ENCODE results near the gene SMPDL3A. TPM values are rescaled to one million over a fixed set of nuclear protein-coding genes. Genes with fewer than 3 reads are reported as not detected.
"Not testable (repeated sequence)": the region's sequence is repeated elsewhere in the genome, so short reads cannot be mapped to it uniquely, and the experiment has no call there.

SMPDL3A gene
- total RNA-seq, 1 donor from 2014 or later, result 6.8 TPM

DNA sequence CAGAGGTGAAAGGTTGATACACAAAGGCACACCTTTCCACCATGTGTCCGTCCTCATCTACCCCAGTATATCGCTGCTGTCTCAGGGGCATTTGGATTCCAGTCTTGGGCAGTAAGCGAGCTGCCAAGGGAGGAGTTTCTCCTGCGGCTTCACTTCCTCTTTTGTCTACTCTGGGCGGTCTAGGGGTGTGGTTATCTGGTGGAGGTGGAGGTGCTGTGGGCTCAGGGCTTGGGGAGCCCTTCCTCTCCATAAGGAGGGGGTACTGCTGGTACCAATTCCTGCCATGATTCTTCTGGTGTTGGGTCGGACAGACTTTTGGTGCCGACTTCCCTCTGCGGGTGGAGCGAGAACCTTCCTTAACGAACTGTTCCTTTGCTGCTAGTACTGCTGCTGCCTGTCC, 41.5 kb upstream of the SMPDL3A start:
- TF ChIP-seq CTCF (IDR thresholded peaks at IDR 0.05; ENCODE audit: insufficient read depth, low read length, poor library complexity, severe bottlenecking), result no peak
- DNase-seq (ENCODE audit: low read depth), result no peak
- Histone ChIP-seq H3K36me3 (ENCODE audit: control insufficient read depth, insufficient read depth, low read length) (no peaks in the 10 kb centered on the region), H3K27me3 (ENCODE audit: control insufficient read depth, insufficient read depth, low read length) (no peaks in the 10 kb centered on the region), H3K4me3 (ENCODE audit: low read depth, low read length) (no peak overlapping the region)

DNA sequence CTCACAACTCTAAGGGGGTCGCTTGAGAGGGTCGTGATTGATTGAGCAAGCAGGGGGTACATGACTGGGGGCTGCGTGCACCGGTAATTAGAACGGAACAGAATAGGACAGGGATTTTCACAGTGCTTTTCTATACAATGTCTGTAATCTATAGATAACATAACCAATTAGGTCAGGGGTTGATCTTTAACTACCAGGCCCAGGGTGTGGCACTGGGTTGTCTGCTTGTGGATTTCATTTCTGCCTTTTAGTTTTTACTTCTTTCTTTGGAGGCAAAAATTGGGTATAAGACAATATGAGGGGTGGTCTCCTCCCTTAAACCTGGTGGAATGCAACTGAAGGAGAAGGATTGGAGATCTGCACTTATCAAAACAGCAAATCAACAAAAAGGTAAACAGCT, 40.1 kb upstream of the SMPDL3A start:
- not testable (repeated sequence) for H3K36me3 ChIP-seq (ENCODE audit: control insufficient read depth, insufficient read depth, low read length); H3K27me3 ChIP-seq (ENCODE audit: control insufficient read depth, insufficient read depth, low read length); H3K4me3 ChIP-seq (ENCODE audit: low read depth, low read length); DNase-seq (ENCODE audit: low read depth)

GRCh38 chr6:122749451-122750050, 39.5 kb upstream of the SMPDL3A start:
- Histone ChIP-seq H3K27me3 (ENCODE audit: control insufficient read depth, insufficient read depth, low read length) (no peaks in the 10 kb centered on the region), H3K36me3 (ENCODE audit: control insufficient read depth, insufficient read depth, low read length) (no peaks in the 10 kb centered on the region), H3K4me3 (ENCODE audit: low read depth, low read length) (no peak overlapping the region)
- no peak for DNase-seq (ENCODE audit: low read depth)
- TF ChIP-seq CTCF (IDR thresholded peaks at IDR 0.05; ENCODE audit: insufficient read depth, low read length, poor library complexity, severe bottlenecking), result no peak

- no peak for TF ChIP-seq CTCF (IDR thresholded peaks at IDR 0.05; ENCODE audit: insufficient read depth, low read length, poor library complexity, severe bottlenecking)
- Histone ChIP-seq H3K4me3 (ENCODE audit: low read depth, low read length) (no peak overlapping the region), H3K27me3 (ENCODE audit: control insufficient read depth, insufficient read depth, low read length) (no peaks in the 10 kb centered on the region), H3K36me3 (ENCODE audit: control insufficient read depth, insufficient read depth, low read length) (no peaks in the 10 kb centered on the region)
- DNase-seq (ENCODE audit: low read depth), result no peak
Measured at GRCh38 chr6:122751326-122751725, 37.7 kb upstream of the SMPDL3A start.

GRCh38 chr6:122752459-122752858, 36.6 kb upstream of the SMPDL3A start:
- no peak for DNase-seq (ENCODE audit: low read depth)
- H3K27me3 ChIP-seq (ENCODE audit: control insufficient read depth, insufficient read depth, low read length), result no peaks in the 10 kb centered on the region
- no peak overlapping the region for H3K4me3 ChIP-seq (ENCODE audit: low read depth, low read length)
- no peaks in the 10 kb centered on the region for H3K36me3 ChIP-seq (ENCODE audit: control insufficient read depth, insufficient read depth, low read length)
- no peak for TF ChIP-seq CTCF (IDR thresholded peaks at IDR 0.05; ENCODE audit: insufficient read depth, low read length, poor library complexity, severe bottlenecking)

DNA sequence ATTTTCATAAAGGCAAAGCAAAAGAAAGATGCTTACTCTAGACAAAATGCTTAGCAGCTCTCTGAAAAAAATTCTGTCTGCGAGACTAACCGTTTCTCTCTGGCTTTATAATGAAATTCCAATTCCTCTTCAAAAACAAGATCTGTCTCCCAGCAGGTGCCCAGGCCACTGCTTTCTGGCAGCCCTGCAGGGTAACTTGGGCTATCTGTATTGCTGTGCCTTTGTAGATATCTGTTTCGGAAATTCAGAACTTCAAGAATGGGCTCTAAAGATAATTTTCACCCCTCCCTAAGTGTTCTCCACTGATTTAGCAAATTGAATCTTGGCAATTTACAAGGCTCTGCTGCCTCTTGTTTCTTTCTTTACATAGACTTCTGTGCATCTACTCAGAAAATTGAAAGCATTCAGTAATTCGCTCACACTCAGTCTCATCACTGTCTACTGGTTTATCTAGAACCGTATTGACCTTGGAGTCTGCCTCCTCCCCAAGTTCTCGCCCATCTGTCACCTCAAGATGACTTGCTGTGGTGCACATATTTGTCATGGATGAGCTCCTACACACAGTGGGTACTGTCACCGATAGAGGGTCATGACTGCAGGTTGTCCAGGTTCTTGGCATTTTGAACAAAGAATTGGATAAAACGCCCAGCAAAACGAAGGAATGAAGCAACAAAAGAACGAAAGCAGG, 35.9 kb upstream of the SMPDL3A start:
- no peaks in the 10 kb centered on the region for H3K27me3 ChIP-seq (ENCODE audit: control insufficient read depth, insufficient read depth, low read length)
- no peak overlapping the region for H3K4me3 ChIP-seq (ENCODE audit: low read depth, low read length)
- no peaks in the 10 kb centered on the region for H3K36me3 ChIP-seq (ENCODE audit: control insufficient read depth, insufficient read depth, low read length)
- no peak for TF ChIP-seq CTCF (IDR thresholded peaks at IDR 0.05; ENCODE audit: insufficient read depth, low read length, poor library complexity, severe bottlenecking)
- no peak for DNase-seq (ENCODE audit: low read depth)
